Lower lobe of right lung (tissue), 2 donors: ENCODE measurements around the gene C16orf74. TPM values are rescaled to one million over a fixed set of nuclear protein-coding genes. Genes with fewer than 3 reads are reported as not detected.
A peak's percentile ranks its signal among the peaks of the same experiment; 100 is the strongest.

ENCODE experiments used
- ATAC-seq, 2 donors: fragments of 200-7000 bp; cut with Tn5 transposase; one replicate each; pipeline ENCODE4 v1.9.1; 2020 to 2022; ENCODE audit warnings: mild to moderate bottlenecking in 2 of 2, moderate library complexity in 2 of 2
- DNase-seq: peaks from one replicate; pipeline ENCODE4 v3.0.0-alpha.2; 2020
- H3K27ac ChIP-seq: fragments of 200-600 bp; one replicate; pipeline ENCODE4 v1.8.0; 2022
- H3K27me3 ChIP-seq: fragments of 200-600 bp; one replicate; pipeline ENCODE4 v1.8.0; 2022; ENCODE audit warnings: low read depth
- H3K36me3 ChIP-seq: fragments of 200-600 bp; one replicate; pipeline ENCODE4 v1.8.0; 2022; ENCODE audit warnings: mild to moderate bottlenecking
- H3K4me1 ChIP-seq: fragments of 200-600 bp; one replicate; pipeline ENCODE4 v1.8.0; 2022
- H3K4me3 ChIP-seq: fragments of 200-600 bp; one replicate; pipeline ENCODE4 v1.8.0; 2022; ENCODE audit warnings: mild to moderate bottlenecking
- H3K9me3 ChIP-seq: fragments of 200-600 bp; one replicate; pipeline ENCODE4 v1.8.0; 2022
- CTCF ChIP-seq: fragments of 200-600 bp; IDR thresholded peaks from one replicate; pipeline ENCODE4 v1.8.0; 2022; ENCODE audit warnings: antibody characterized with exemption, mild to moderate bottlenecking
- intact Hi-C: fragments of 100-400 bp; cut with DNase I; formaldehyde crosslinking; loops from one replicate; pipeline ENCODE4 v1.11.0; 2022
- microRNA-seq: library from miRNA; unstranded; fragments of <30 nt; microRNA quantifications from one replicate; pipeline ENCODE4 v1.2.0, GENCODE V29; 2020; ENCODE audit warnings: borderline number of aligned reads
- total RNA-seq: library from RNA; stranded (reverse); fragmentation: NEBNext Ultra II Directional; extraction: Animal tissue kit (Norgen Biotek cat#: 25700); gene quantifications from one replicate; pipeline ENCODE4 v1.2.1, GENCODE V29; 2021
- donor health status: DM: no; HTN: yes; CAD: no; lungs with severe emphysema.

The C16orf74 gene
- total RNA-seq, 1 donor from 2014 or later: 1.5 TPM

DNA sequence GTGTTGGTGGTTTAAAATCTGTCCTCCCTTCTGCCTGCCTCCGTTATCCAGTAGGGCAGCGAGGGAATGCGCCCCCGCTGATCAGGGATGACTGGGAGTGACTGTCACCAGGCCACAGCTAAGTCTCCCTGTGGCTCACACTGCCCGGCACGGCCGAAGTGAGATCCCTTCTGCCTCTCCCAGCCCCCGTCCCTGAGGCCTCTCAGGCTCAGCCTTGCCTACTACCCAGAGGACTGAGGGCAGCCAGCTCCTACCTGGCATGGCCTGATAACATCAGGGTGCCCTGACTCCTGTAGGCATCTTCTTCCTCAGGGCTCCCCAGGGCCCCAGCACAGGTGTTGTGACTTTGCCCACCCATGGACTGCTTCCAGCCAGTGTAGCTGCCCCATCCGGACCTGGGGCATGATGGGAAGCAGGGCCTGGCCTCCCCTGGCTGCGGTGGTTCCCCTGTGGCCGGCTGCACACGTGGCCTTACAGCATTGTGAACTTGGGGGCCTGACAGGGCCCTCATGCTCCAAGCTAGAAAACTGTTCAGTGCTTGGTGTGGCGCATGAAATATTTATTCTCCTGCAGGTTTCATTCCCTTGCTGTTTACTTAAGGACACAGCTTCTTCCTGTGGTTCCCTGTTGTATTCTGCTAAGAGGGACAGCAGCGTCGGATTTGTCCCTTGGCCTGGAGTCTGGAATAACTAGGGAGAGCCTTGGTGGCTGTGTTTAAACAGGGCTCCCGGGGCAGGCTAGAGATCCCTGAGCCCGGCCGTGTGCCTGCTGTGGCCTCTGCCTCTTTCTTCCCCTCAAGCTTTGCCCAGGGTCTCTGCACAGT is 92.2 kb downstream of the C16orf74 start:
- DNase-seq (peak; percentile 24), ATAC-seq (no peak)
- intact Hi-C loops: no loop called here
- no peaks in the 10 kb centered on the region for H3K9me3 ChIP-seq
- no peak overlapping the region for H3K4me3 ChIP-seq
- TF ChIP-seq CTCF: no peak
- no peak overlapping the region for H3K27ac ChIP-seq
- no peaks in the 10 kb centered on the region for H3K27me3 ChIP-seq
- H3K4me1 ChIP-seq: peaks cover 6% of the 10 kb centered on the region
- H3K36me3 ChIP-seq: peaks cover 100% of the 10 kb centered on the region

DNA sequence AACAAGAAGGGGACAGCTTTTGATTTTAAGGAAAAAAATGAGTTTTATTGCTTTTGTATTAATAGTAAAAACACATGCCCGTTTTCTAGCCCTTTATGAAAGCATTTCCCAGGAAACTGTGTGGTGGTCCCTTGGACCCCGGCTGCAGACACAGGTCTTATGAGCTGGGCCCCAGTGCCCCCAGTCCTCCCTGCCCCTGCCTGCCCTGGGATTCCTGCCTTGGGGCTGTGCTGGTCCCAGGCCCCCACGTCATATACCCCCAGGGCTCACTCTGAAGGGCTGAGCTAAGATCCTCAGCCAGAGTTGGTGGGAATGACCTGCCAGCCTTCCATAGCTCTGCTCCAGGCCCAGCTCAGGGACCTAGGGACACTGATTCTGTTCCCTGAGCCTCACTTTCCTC is 92.9 kb downstream of the C16orf74 start:
- Histone ChIP-seq H3K9me3 (no peaks in the 10 kb centered on the region), H3K36me3 (peaks cover 95% of the 10 kb centered on the region), H3K4me3 (no peak overlapping the region), H3K27me3 (no peaks in the 10 kb centered on the region), H3K4me1 (peaks cover 11% of the 10 kb centered on the region), H3K27ac (no peak overlapping the region)
- intact Hi-C loops: no loop called here
- ATAC-seq (no peak), DNase-seq (peak; percentile 20)
- no peak for TF ChIP-seq CTCF

Small RNA genes within 50 kb of the gene (microRNA-seq; reads per million reads assigned to microRNA genes)
- not detected for gene MIR1910

Other genes starting within 250 kb of the C16orf74 start
- 85.2 TPM for gene GSE1, start 137.8 kb downstream of the C16orf74 start, total RNA-seq
- gene GINS2, start 62.1 kb downstream of the C16orf74 start, total RNA-seq: 1.1 TPM
- 21.9 TPM for gene EMC8, start 48.4 kb upstream of the C16orf74 start, total RNA-seq
- 391 TPM for gene COX4I1, start 48.6 kb upstream of the C16orf74 start, total RNA-seq
- 67.9 TPM for gene IRF8, start 148.1 kb upstream of the C16orf74 start, total RNA-seq